HG03159 (cell line): ENCODE results near the gene FAM200A.
"Not testable (repeated sequence)": the region's sequence is repeated elsewhere in the genome, so short reads cannot be mapped to it uniquely, and the experiment has no call there.

ENCODE experiments used
- ATAC-seq: cut with Tn5 transposase; IDR thresholded peaks from one replicate; pipeline ENCODE4 v1.9.1; 2021; ENCODE audit warnings: mild to moderate bottlenecking, moderate library complexity; ENCODE audit not compliant: unreplicated experiment

FAM200A gene

GRCh38 chr7:99559175-99559915, 7.4 kb upstream of the FAM200A start:
- no peak for ATAC-seq

DNA sequence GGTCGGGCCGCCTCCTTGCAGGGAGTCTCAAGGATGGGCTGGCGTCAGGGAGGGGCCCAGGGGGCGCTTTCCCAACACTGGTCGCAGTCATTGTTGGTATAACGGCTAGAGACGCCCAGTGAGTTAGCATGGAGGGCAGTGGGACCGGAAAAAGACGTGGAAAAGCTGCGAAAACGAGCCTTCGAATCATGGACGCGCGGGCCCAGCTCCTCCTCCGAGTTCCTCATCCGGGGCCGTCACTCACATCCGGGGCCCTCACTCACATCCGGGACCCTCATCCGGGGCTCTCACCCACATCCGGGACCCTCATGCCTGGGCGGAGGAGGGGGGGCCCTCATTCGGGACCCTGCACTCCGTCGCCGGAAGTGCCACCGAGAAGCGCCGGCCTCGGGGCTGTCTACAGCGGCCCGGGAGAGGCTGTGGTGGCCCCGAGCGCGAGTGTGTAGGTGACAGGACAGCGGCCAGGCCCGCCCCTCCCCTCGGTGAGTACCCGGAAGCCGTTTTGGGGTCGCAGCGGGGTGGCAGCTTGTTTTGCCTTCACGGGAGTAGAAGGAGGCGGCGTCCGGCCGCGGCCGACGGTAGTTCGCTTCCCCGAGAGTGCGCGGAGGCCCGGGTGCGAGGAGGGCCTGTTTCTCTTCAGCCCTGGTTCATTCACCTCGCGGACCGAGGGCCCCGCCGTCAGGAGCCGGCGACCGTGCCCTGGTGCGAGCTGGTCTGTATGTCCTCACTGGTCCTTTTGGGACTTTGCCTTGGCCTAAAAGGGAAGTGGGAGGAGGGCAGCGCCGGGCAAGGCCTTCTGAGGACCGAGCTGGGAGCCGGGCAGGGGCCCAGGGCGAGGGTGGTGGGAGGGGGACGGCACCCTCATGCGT, 6.6 kb upstream of the FAM200A start, which contains the start of gene ZNF655:
TSS of gene ZNF655 (plus strand) at position 337 of the 869 bp plus-strand sequence. CDS start 1,918 bp downstream, outside the sequence.
- ATAC-seq: peak; percentile 82

GRCh38 chr7:99557940-99558305, 6.0 kb upstream of the FAM200A start:
- ATAC-seq: peak; percentile 55

DNA sequence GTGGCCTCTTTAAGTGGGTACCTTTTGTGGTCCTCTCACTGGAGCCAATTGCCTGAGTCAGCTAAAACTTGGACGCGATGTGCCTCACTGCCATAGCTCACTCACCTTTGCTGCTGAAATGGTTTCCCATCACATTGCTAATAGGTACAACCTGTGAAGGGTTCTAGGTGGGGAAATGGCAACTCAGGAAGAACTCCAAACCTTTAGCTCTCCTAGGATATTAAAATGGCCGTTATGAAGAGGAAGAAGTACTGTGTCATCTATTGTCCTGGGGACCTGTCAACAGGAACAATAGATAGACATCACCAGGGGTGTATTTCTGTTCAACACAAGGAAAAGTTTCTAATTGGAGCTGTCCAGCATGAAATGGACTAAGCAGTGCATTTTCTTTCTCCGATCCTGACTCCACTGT, 5.3 kb upstream of the FAM200A start:
- ATAC-seq: no peak

GRCh38 chr7:99554939-99555338, 3.0 kb upstream of the FAM200A start:
- ATAC-seq: no peak

- ATAC-seq: no peak
These were observed 1.1 kb upstream of the FAM200A start for GRCh38 chr7:99553039-99553438.

- no peak for ATAC-seq
These were observed 580 bp downstream of the FAM200A start for GRCh38 chr7:99551334-99551733.

DNA sequence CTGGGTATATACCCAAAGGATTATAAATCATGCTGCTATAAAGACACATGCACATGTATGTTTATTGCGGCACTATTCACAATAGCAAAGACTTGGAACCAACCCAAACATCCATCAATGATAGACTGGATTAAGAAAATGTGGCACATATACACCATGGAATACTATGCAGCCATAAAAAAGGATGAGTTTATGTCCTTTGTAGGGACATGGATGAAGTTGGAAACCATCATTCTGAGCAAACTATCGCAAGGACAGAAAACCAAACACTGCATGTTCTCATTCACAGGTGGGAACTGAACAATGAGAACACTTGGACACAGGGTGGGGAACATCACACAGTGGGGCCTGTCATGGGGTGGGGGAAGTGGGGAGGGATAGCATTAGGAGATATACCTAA, 2.4 kb downstream of the FAM200A start:
- ATAC-seq: not testable (repeated sequence)

DNA sequence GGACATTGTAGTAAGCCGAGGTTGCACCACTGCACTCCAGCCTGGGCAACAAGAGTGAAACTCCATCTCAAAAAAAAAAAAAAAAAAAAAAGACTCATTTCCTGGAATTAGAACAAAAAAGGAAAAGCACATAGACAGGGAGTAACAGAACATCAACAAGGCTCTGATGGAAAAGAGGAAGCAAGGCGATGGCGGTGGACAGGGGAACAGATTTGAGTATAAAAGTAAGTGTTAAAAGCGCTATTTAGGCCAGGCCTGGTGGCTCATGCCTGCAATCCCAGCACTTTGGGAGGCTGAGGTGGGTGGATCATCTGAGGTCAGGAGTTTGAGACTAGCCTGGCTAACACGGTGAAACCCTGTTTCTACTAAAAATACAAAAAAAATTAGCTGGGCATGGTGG, 6.6 kb downstream of the FAM200A start:
- not testable (repeated sequence) for ATAC-seq

DNA sequence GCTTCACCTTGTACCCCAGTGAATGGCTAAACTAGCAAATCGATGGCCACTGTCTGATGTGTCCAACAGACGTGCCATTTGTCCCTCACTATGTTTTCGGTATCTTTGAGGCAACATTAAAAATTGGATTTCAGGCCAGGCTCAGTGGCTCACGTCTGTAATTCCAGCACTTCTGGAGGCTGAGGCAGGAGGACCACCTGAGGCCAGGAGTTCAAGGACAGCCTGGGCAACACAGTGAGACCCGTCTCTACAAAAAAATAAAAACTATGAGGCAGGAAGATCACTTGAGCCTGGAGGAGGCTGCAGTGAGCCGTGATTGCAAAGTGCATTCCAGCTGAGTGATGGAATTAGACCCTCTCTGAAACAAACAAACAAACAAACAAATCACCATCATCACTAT, 8.0 kb downstream of the FAM200A start:
- ATAC-seq: no peak

DNA sequence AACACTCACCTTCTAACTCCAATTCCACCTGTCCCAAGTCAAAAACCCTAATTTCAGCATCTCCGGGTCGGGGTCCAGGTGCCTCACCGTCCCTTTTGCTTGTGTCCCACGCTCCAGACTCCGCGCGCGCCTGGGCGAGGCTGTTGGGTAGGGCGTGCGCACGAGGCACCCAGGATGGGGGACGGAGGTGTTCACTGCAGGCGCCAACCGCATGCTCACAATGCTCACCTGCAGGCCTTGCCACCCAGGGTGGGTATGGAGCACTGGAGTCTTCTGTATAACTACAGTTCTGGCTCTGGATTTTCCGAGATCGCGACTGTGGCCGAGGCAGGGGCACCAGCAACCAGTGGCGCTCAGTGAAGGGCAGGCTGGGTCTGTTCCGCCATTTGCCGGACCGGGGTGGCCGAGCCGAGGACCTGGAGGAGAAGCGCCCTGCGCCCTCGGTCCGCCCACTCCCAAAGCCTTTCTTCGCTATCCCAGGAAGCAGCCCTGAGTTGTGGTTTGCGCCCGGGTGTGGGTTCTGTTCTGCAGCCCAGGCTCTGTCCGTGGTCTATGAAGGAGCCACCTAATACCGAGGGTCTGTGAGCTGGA, 8.7 kb downstream of the FAM200A start:
- ATAC-seq: no peak

DNA sequence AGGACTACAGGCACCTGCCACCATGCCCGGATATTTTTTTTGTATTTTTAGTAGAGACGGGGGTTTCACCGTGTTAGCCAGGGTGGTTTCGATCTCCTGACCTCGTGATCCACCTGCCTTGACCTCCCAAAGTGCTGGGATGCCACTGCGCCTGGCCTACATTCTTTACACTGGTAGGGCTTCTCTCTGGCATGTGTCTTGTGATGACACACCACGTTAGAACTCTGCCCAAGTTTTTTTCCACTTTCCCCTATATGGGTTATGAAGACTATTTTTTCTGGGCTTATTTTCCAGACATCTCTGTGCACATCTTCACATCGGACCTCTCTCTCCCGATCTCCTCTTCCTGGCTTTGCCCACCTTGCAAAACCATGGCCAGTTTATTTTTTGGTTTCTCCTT, 10.7 kb downstream of the FAM200A start:
- ATAC-seq: no peak

GRCh38 chr7:99540542-99540941, 11.4 kb downstream of the FAM200A start:
- ATAC-seq: no peak

DNA sequence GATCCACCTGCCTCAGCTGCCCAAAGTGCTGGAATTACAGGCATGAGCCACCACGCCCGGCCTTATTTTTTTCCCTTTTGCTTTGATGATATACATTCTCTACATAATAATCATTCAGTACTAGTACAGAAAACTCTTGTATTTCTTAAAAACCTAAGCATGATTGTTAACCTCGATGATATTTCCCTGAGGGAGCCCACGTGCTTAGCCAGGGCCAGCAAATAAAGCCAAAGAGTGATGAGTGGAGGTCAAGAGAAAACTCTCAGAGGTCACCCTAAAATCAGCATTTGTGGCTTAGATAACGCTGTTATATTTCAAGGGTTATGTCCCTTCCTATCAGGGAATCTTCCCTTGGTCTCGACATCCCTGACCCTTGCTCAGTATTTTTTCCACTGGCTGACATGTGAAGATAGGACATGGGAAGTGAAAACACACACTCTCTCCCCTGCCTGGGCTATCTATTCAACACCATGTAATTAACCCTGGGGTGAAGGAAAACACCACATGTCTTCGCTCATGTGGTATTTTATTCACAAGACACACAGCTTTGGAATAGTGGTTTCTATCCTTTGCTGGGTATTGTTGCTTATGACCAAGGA, 12.6 kb downstream of the FAM200A start:
- ATAC-seq: no peak

DNA sequence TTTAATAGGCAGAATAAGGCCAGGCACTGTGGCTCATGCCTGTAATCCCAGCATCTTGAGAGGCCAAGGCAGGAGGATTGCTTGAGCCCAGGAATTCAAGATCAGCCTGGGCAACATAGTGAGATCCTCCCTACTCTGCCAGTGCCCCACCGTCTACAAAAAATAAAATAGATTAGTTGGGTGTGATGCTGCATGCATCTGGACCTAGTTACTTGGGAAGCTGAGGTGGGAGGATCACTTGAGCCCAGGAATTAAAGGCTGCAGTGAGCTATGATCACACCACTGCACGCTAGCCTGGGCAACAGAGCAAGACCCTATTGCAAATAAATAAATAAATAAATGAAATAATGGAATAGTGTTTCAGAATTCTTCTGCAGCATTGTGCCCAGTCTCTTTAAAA, 16.2 kb downstream of the FAM200A start:
- no peak for ATAC-seq

- no peak for ATAC-seq
These were observed 20.6 kb downstream of the FAM200A start for GRCh38 chr7:99531354-99531765.

- ATAC-seq: no peak
These were observed 26.0 kb downstream of the FAM200A start for GRCh38 chr7:99525713-99526440.

- ATAC-seq: no peak
These were observed 30.5 kb downstream of the FAM200A start for GRCh38 chr7:99521399-99521798.

- ATAC-seq: no peak
These were observed 37.9 kb downstream of the FAM200A start for GRCh38 chr7:99514050-99514449.

DNA sequence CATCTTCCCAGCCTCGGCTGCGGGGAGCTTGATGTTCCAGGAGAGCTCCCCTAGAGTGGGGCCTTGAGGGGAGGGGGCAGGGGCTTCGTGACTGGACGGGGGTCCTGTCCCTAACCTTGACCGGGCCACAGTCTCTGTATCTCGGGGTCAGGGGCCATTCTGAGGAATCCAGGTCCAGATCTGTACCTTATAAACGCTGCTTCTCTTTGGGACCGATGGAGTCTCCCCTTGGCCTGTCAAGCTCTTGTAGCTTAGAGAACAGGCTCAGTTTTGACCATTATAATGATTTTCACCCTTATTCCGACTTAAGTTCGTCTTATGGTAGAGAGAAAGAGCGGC, 46.6 kb downstream of the FAM200A start:
- no peak for ATAC-seq
